Measurements from ENCODE around the gene SPRR5. TPM values are rescaled to one million over a fixed set of nuclear protein-coding genes. Genes with fewer than 3 reads are reported as not detected.

SPRR5 gene
- total and polyA plus RNA-seq, 2 of the 8 experiments (the other 6 are each of a cell fraction or from before 2014, with no cell fraction given), result not detected

- H3K27ac ChIP-seq (ENCODE audit: low read depth, low read length), result no peak overlapping the region
- no peak overlapping the region for H2AFZ ChIP-seq (ENCODE audit: low read length)
- H2AK5ac ChIP-seq (ENCODE audit: low read depth, low read length), result no peak overlapping the region
- no peak overlapping the region for H2BK12ac ChIP-seq (ENCODE audit: low read depth, low read length)
- no peaks in the 10 kb centered on the region for H3K27me3 ChIP-seq (replicated peaks in 1 of 4; ENCODE audit: control insufficient read depth in 3 of 4, extremely low read depth in 1 of 4, insufficient read depth in 3 of 4, low read length in 3 of 4)
- peaks cover 0 to 5% (median 0%) of the 10 kb centered on the region in 4 experiments; a peak in 1 of 8 replicates for H3K36me3 ChIP-seq (ENCODE audit: control insufficient read depth in 2 of 4, insufficient read depth in 4 of 4, low read length in 3 of 4)
- no peak overlapping the region for H3K23ac ChIP-seq (ENCODE audit: insufficient read length)
- no peak overlapping the region for H3K4me3 ChIP-seq (ENCODE audit: extremely low read depth in 1 of 4, insufficient read depth in 2 of 4, low read depth in 3 of 4, low read length in 4 of 4)
- no peaks in the 10 kb centered on the region for H4K20me1 ChIP-seq (replicated peaks in 1 of 2; ENCODE audit: control insufficient read depth in 1 of 2, insufficient read depth in 2 of 2, low read length in 2 of 2)
- H3K79me2 ChIP-seq (ENCODE audit: control insufficient read depth in 1 of 2, insufficient read depth in 2 of 2, low read length in 2 of 2), result no peaks in the 10 kb centered on the region
- no peak overlapping the region for H3K9ac ChIP-seq (replicated peaks in 1 of 4; ENCODE audit: extremely low read depth in 1 of 4, low read depth in 3 of 4, low read length in 3 of 4)
- ChIA-PET POLR2A (ENCODE audit: partially characterized antibody) (no interaction called here), CTCF (ENCODE audit: partially characterized antibody) (no interaction called here)
- no peak overlapping the region for H2BK5ac ChIP-seq (ENCODE audit: low read depth, low read length)
- no peak overlapping the region for H3K18ac ChIP-seq (ENCODE audit: extremely low read depth, low read length)
- H3K23me2 ChIP-seq (ENCODE audit: low read depth, low read length), result no peaks in the 10 kb centered on the region
- TF ChIP-seq ATF3 (IDR thresholded peaks at IDR 0.05; ENCODE audit: insufficient read depth, low read depth, low read length), result no peak
- TF ChIP-seq CHD2 (IDR thresholded peaks at IDR 0.05; ENCODE audit: low read length), result no peak
- TF ChIP-seq NANOG (IDR thresholded peaks at IDR 0.05; ENCODE audit: insufficient read depth, low read depth, low read length, poor library complexity, severe bottlenecking), result no peak
- no peak for TF ChIP-seq MAFK (IDR thresholded peaks at IDR 0.05; ENCODE audit: low read depth, low read length)
- no peak overlapping the region for H3K56ac ChIP-seq (replicated peaks; ENCODE audit: insufficient read length, low read depth, low read length)
- H2BK20ac ChIP-seq (ENCODE audit: low read length), result no peak overlapping the region
- no peak overlapping the region for H3K4ac ChIP-seq (replicated peaks; ENCODE audit: insufficient read length, low read depth, low read length)
- H4K5ac ChIP-seq (ENCODE audit: insufficient read length, low read depth, low read length), result no peak overlapping the region
- H2BK15ac ChIP-seq (ENCODE audit: low read length), result no peak overlapping the region
- no peak overlapping the region for H4K91ac ChIP-seq (replicated peaks; ENCODE audit: insufficient read length, low read length)
- peaks cover 16 to 18% of the 10 kb centered on the region in 2 experiments for H3K9me3 ChIP-seq (ENCODE audit: insufficient read depth in 2 of 2, low read depth in 1 of 2, low read length in 1 of 2)
- FAIRE-seq (no peak), DNase-seq (ENCODE audit: low read depth in 1 of 2, low spot score in 2 of 2) (no peak)
- no peak overlapping the region for H4K8ac ChIP-seq (ENCODE audit: extremely low read depth, insufficient read depth, low read length)
- WGBS, 2 experiments (ENCODE audit: extremely low coverage in 1 of 2, insufficient coverage in 1 of 2, insufficient read length in 1 of 2, insufficient replicate concordance in 2 of 2, low coverage in 1 of 2, low lambda C conversion rate in 2 of 2, missing lambda C conversion rate in 1 of 2), result 79% methylated on average over 2 of the region's 2 CpGs; no CpG with 5 or more reads in 1 of the 2 experiments
- H3K4me1 ChIP-seq (replicated peaks in 1 of 4; ENCODE audit: control insufficient read depth in 3 of 4, insufficient read depth in 4 of 4, low read length in 3 of 4), result no peaks in the 10 kb centered on the region
- no peaks in the 10 kb centered on the region for H3K79me1 ChIP-seq (ENCODE audit: low read depth, low read length)
- H2BK120ac ChIP-seq (replicated peaks; ENCODE audit: low read depth, low read length), result no peak overlapping the region
- no peak overlapping the region for H3K14ac ChIP-seq (ENCODE audit: insufficient read length)
- no peak overlapping the region for H3K4me2 ChIP-seq (ENCODE audit: insufficient read depth in 1 of 2, low read depth in 2 of 2, low read length in 2 of 2)
Measured at GRCh38 chr1:152924191-152924590, 22.8 kb upstream of the SPRR5 start.

All from H1 (cell line).